ENCODE data around the gene SIT1.
A peak's percentile ranks its signal among the peaks of the same experiment; 100 is the strongest.

SIT1 gene

GRCh38 chr9:35666045-35666444 lies 15.3 kb upstream of the SIT1 start:
- peaks cover 47 to 66% (median 61%) of the 10 kb centered on the region in 10 experiments for H3K4me1 ChIP-seq
- no peaks in the 10 kb centered on the region for H4K20me1 ChIP-seq
- peaks cover 0 to 6% (median under 1%) of the 10 kb centered on the region in 11 experiments; a peak in 8 of 22 replicates for H3K36me3 ChIP-seq
- TF ChIP-seq Cebpa-rat (IDR thresholded peaks at IDR 0.05), result no peak
- no peaks in the 10 kb centered on the region for H3K27me3 ChIP-seq
- H3K4me3 ChIP-seq, result peak overlapping the region in 4 of 10 experiments; percentile 61 to 66 (median 63); a peak in 4 of 20 replicates
- H3K9me3 ChIP-seq (replicated peaks in 1 of 11), result peaks cover 0 to 4% (median 0%) of the 10 kb centered on the region in 11 experiments; a peak in 3 of 22 replicates
- H3K4me2 ChIP-seq, result peak overlapping the region; percentile 86 to 98 (median 95); a peak in 20 of 22 replicates
- no peak overlapping the region for H3K27ac ChIP-seq
- H3K9ac ChIP-seq, result peak overlapping the region in 2 of 11 experiments; percentile 67 to 79; a peak in 2 of 22 replicates

GRCh38 chr9:35665471-35665818 lies 14.7 kb upstream of the SIT1 start:
- Histone ChIP-seq H3K9me3 (replicated peaks in 1 of 11) (peaks cover 0 to 4% (median 0%) of the 10 kb centered on the region in 11 experiments; a peak in 3 of 22 replicates), H3K27ac (peak overlapping the region in 9 of 11 experiments; percentile 56 to 83 (median 74); a peak in 17 of 22 replicates), H3K36me3 (peaks cover 5 to 12% (median 6%) of the 10 kb centered on the region in 11 experiments; a peak in 16 of 22 replicates), H3K4me3 (peak overlapping the region; percentile 59 to 75 (median 64)), H3K27me3 (no peaks in the 10 kb centered on the region), H3K9ac (peak overlapping the region; percentile 60 to 79 (median 72); a peak in 21 of 22 replicates), H4K20me1 (peaks cover 0 to 6% (median 0%) of the 10 kb centered on the region in 11 experiments; a peak in 2 of 22 replicates), H3K4me2 (peak overlapping the region; percentile 86 to 98 (median 95)), H3K4me1 (peaks cover 53 to 72% (median 67%) of the 10 kb centered on the region in 10 experiments)
- no peak for TF ChIP-seq Cebpa-rat (IDR thresholded peaks at IDR 0.05)

- no peaks in the 10 kb centered on the region for H3K27me3 ChIP-seq
- H3K27ac ChIP-seq, result peak within 1 kb of the TSS in 9 of 11 experiments; percentile 56 to 83 (median 74); a peak in 18 of 22 replicates
- H3K36me3 ChIP-seq, result peaks cover 6 to 17% (median 12%) of the 10 kb centered on the region in 11 experiments; a peak in 16 of 22 replicates
- H3K4me2 ChIP-seq, result peak within 1 kb of the TSS; percentile 86 to 98 (median 95)
- peaks cover 60 to 79% (median 74%) of the 10 kb centered on the region in 10 experiments for H3K4me1 ChIP-seq
- H3K4me3 ChIP-seq, result peak within 1 kb of the TSS; percentile 59 to 75 (median 64)
- H3K9me3 ChIP-seq (replicated peaks in 1 of 11), result peaks cover 0 to 4% (median 0%) of the 10 kb centered on the region in 11 experiments; a peak in 3 of 22 replicates
- H3K9ac ChIP-seq, result peak within 1 kb of the TSS; percentile 60 to 79 (median 72); a peak in 21 of 22 replicates
- TF ChIP-seq Cebpa-rat (IDR thresholded peaks at IDR 0.05), result no peak
- peaks cover 0 to 8% (median 0%) of the 10 kb centered on the region in 11 experiments; a peak in 2 of 22 replicates for H4K20me1 ChIP-seq
Measured at GRCh38 chr9:35664531-35665470, 14.1 kb upstream of the SIT1 start, which contains the start of gene ARHGEF39. Gene ARHGEF39, minus strand, starts transcription at chr9:35665195. Its CDS starts 26 bp downstream, at chr9:35665169.

- peaks cover 0 to 8% (median 0%) of the 10 kb centered on the region in 11 experiments; a peak in 2 of 22 replicates for H4K20me1 ChIP-seq
- H3K9ac ChIP-seq, result peak overlapping the region in 5 of 11 experiments; percentile 32 to 96 (median 53); a peak in 4 of 22 replicates
- H3K36me3 ChIP-seq, result peaks cover 6 to 17% (median 12%) of the 10 kb centered on the region in 11 experiments; a peak in 16 of 22 replicates
- no peak for TF ChIP-seq Cebpa-rat (IDR thresholded peaks at IDR 0.05)
- peak overlapping the region in 1 of 10 experiments; percentile 8; a peak in 1 of 20 replicates for H3K4me3 ChIP-seq
- peak overlapping the region in 4 of 11 experiments; percentile 17 to 45 (median 32); a peak in 9 of 22 replicates for H3K27ac ChIP-seq
- H3K4me2 ChIP-seq, result peak overlapping the region; percentile 86 to 98 (median 95)
- no peaks in the 10 kb centered on the region; a peak in 1 of 22 replicates for H3K9me3 ChIP-seq (replicated peaks in 1 of 11)
- H3K27me3 ChIP-seq, result no peaks in the 10 kb centered on the region
- peaks cover 71 to 91% (median 87%) of the 10 kb centered on the region in 10 experiments for H3K4me1 ChIP-seq
Measured at GRCh38 chr9:35662437-35662836, 11.7 kb upstream of the SIT1 start.

GRCh38 chr9:35661756-35662350 lies 11.1 kb upstream of the SIT1 start:
- Histone ChIP-seq H3K9ac (peak overlapping the region in 10 of 11 experiments; percentile 15 to 96 (median 52); a peak in 16 of 22 replicates), H3K27ac (peak overlapping the region in 10 of 11 experiments; percentile 4 to 45 (median 25); a peak in 14 of 22 replicates), H3K27me3 (no peaks in the 10 kb centered on the region), H3K4me2 (peak overlapping the region; percentile 86 to 98 (median 95)), H3K4me3 (peak overlapping the region in 3 of 10 experiments; percentile 5 to 18 (median 8); a peak in 1 of 20 replicates), H3K9me3 (replicated peaks in 1 of 11) (no peaks in the 10 kb centered on the region), H3K4me1 (peaks cover 77 to 91% (median 90%) of the 10 kb centered on the region in 10 experiments), H4K20me1 (peaks cover 0 to 8% (median 0%) of the 10 kb centered on the region in 11 experiments; a peak in 2 of 22 replicates), H3K36me3 (peaks cover 6 to 17% (median 12%) of the 10 kb centered on the region in 11 experiments; a peak in 16 of 22 replicates)
- TF ChIP-seq Cebpa-rat (IDR thresholded peaks at IDR 0.05), result no peak

GRCh38 chr9:35660966-35661415 lies 10.3 kb upstream of the SIT1 start:
- peaks cover 0 to 8% (median 0%) of the 10 kb centered on the region in 11 experiments; a peak in 2 of 22 replicates for H4K20me1 ChIP-seq
- H3K4me1 ChIP-seq, result peaks cover 83 to 91% (median 89%) of the 10 kb centered on the region in 10 experiments
- TF ChIP-seq Cebpa-rat (IDR thresholded peaks at IDR 0.05), result no peak; a peak in 1 of 22 replicates
- no peaks in the 10 kb centered on the region for H3K9me3 ChIP-seq (replicated peaks in 1 of 11)
- H3K4me2 ChIP-seq, result peak overlapping the region; percentile 86 to 98 (median 95)
- peak overlapping the region in 10 of 11 experiments; percentile 5 to 96 (median 20); a peak in 11 of 22 replicates for H3K9ac ChIP-seq
- H3K36me3 ChIP-seq, result peaks cover 6 to 17% (median 12%) of the 10 kb centered on the region in 11 experiments; a peak in 16 of 22 replicates
- 0 out of 20 replicates have a peak overlapping the region, but pooled peaks of 1 of the 10 experiments have one; percentile 5 for H3K4me3 ChIP-seq
- H3K27me3 ChIP-seq, result no peaks in the 10 kb centered on the region
- H3K27ac ChIP-seq, result peak overlapping the region in 7 of 11 experiments; percentile 1 to 32 (median 12); a peak in 1 of 22 replicates

- Histone ChIP-seq H3K27me3 (no peaks in the 10 kb centered on the region), H3K9ac (peak overlapping the region; percentile 84 to 96 (median 91); a peak in 21 of 22 replicates), H4K20me1 (peaks cover 0 to 8% (median 0%) of the 10 kb centered on the region in 11 experiments; a peak in 2 of 22 replicates), H3K36me3 (peaks cover 6 to 17% (median 12%) of the 10 kb centered on the region in 11 experiments; a peak in 16 of 22 replicates), H3K9me3 (replicated peaks in 1 of 11) (no peaks in the 10 kb centered on the region), H3K4me2 (peak overlapping the region; percentile 86 to 98 (median 95)), H3K27ac (peak overlapping the region in 7 of 11 experiments; percentile 95 to 98 (median 96); a peak in 10 of 22 replicates), H3K4me1 (peaks cover 67 to 81% (median 73%) of the 10 kb centered on the region in 10 experiments), H3K4me3 (peak overlapping the region; percentile 77 to 88 (median 80))
- no peak for TF ChIP-seq Cebpa-rat (IDR thresholded peaks at IDR 0.05)
Measured at GRCh38 chr9:35659340-35659739, 8.6 kb upstream of the SIT1 start.

Data from BLaER1 treated with 17β-estradiol and CSF1 and Interleukin-3, amounts not matched to agents 10 nM and 100 nM (cell line).